BLaER1 treated with 17β-estradiol and CSF1 and Interleukin-3, amounts not matched to agents 10 nM and 100 nM (cell line): Measurements from ENCODE around the gene HNRNPA3.
"Not testable (repeated sequence)": the region's sequence is repeated elsewhere in the genome, so short reads cannot be mapped to it uniquely, and the experiment has no call there.

Experiments
- H3K27ac ChIP-seq, 11 experiments: shearing (Covaris generic); formaldehyde crosslinking; 2 replicates each; pipeline ENCODE4 v1.8.1; 2022
- H3K27me3 ChIP-seq, 11 experiments: shearing (Covaris generic); formaldehyde crosslinking; 2 replicates each; pipeline ENCODE4 v1.8.1; 2022
- H3K36me3 ChIP-seq, 11 experiments: shearing (Covaris generic); formaldehyde crosslinking; 2 replicates each; pipeline ENCODE4 v1.8.1; 2022
- H3K4me1 ChIP-seq, 10 experiments: shearing (Covaris generic); formaldehyde crosslinking; 2 replicates each; pipeline ENCODE4 v1.8.1; 2022
- H3K4me2 ChIP-seq, 11 experiments: shearing (Covaris generic); formaldehyde crosslinking; 2 replicates each; pipeline ENCODE4 v1.8.1; 2022
- H3K4me3 ChIP-seq, 10 experiments: shearing (Covaris generic); formaldehyde crosslinking; 2 replicates each; pipeline ENCODE4 v1.8.1; 2022
- H3K9ac ChIP-seq, 11 experiments: shearing (Covaris generic); formaldehyde crosslinking; 2 replicates each; pipeline ENCODE4 v1.8.1; 2022
- H3K9me3 ChIP-seq, 11 experiments: shearing (Covaris generic); formaldehyde crosslinking; replicated peaks in 1 of 11; 2 replicates each; pipeline ENCODE4 v1.8.1; 2022
- H4K20me1 ChIP-seq, 11 experiments: shearing (Covaris generic); formaldehyde crosslinking; 2 replicates each; pipeline ENCODE4 v1.8.1; 2022
- Cebpa-rat ChIP-seq, 11 experiments: shearing (Covaris generic); IDR thresholded peaks; 2 replicates each; pipeline ENCODE4 v1.8.1; 2022

Gene HNRNPA3

GRCh38 chr2:177184606-177185005, 28.0 kb upstream of the HNRNPA3 start:
- Histone ChIP-seq H3K4me3 (no peak overlapping the region), H3K27me3 (no peaks in the 10 kb centered on the region), H3K36me3 (no peaks in the 10 kb centered on the region), H3K9me3 (peaks cover 0 to 10% (median 0%) of the 10 kb centered on the region in 11 experiments; a peak in 1 of 22 replicates), H3K9ac (no peak overlapping the region), H3K4me1 (peaks cover 0 to 5% (median 0%) of the 10 kb centered on the region in 10 experiments; a peak in 1 of 20 replicates), H3K27ac (no peak overlapping the region), H3K4me2 (no peak overlapping the region), H4K20me1 (no peaks in the 10 kb centered on the region)
- no peak for TF ChIP-seq Cebpa-rat (IDR thresholded peaks at IDR 0.05)

DNA sequence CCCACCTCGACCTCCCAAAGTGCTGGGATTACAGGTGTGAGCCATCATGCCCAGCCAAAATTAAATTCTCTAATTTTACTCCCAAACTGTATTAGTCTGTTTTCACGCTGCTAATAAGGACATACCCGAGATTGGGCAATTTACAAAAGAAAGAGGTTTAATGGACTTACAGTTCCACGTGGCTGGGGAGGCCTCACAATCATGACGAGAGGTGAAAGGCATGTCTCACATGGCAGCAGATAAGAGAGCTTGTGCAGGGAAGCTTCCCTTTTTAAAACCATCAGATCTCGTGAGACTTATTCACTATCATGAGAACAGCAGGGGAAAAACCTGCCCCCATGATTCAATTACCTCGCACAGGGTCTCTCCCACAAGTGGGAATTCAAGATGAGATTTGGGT, 26.6 kb upstream of the HNRNPA3 start:
- H3K9ac ChIP-seq, H3K4me1 ChIP-seq, H3K27ac ChIP-seq, H3K36me3 ChIP-seq, H4K20me1 ChIP-seq, H3K4me3 ChIP-seq, H3K9me3 ChIP-seq, H3K4me2 ChIP-seq, H3K27me3 ChIP-seq: not testable (repeated sequence)

DNA sequence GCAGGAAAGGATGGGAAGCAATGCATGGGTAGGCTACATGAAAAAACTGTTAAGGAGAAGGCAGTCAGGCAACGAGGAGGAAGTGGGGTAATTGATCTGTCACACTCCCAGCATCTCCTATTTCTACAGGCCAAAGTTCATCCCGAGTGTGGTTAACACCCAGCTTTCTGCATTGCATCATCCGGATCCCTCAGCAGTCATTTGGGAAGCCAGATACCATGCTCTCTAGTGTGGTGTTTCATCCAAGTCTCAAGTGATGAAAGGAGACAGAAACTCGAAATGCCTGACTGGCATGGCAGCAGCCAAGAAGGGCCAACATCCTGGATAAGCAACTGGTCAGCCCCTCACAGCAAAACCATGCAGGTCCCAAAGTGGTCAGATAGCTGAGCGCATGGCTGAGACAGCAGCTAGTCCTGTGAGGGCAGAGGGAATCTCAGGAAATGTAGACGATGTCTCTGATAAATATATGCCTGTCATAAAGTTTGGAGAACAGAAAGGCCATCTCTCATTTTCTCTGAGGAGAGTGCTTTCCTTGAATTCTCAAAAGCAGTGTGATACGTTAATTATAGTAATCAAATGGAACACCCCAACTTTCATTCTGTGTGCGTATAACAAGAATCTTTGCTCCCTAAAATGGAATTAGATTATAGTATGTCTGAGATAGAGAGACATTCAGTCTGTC, 24.8 kb upstream of the HNRNPA3 start:
- Histone ChIP-seq H3K27ac (no peak overlapping the region), H3K4me2 (peak overlapping the region in 2 of 11 experiments; percentile 2 to 20; a peak in 1 of 22 replicates), H3K4me1 (peaks cover 0 to 5% (median 0%) of the 10 kb centered on the region in 10 experiments; a peak in 1 of 20 replicates)

GRCh38 chr2:177188482-177189469, 23.8 kb upstream of the HNRNPA3 start:
- H3K36me3 ChIP-seq = no peaks in the 10 kb centered on the region
- H3K9ac ChIP-seq = no peak overlapping the region
- no peaks in the 10 kb centered on the region for H4K20me1 ChIP-seq
- no peaks in the 10 kb centered on the region for H3K27me3 ChIP-seq
- H3K9me3 ChIP-seq = peaks cover 0 to 10% (median 0%) of the 10 kb centered on the region in 11 experiments; a peak in 1 of 22 replicates
- no peak overlapping the region for H3K4me2 ChIP-seq
- H3K4me1 ChIP-seq = peaks cover 0 to 5% (median 0%) of the 10 kb centered on the region in 10 experiments; a peak in 1 of 20 replicates
- no peak overlapping the region for H3K4me3 ChIP-seq
- H3K27ac ChIP-seq = no peak overlapping the region
- no peak for TF ChIP-seq Cebpa-rat (IDR thresholded peaks at IDR 0.05)

More for the DNA sequence above, 24.8 kb upstream of the HNRNPA3 start:
- Histone ChIP-seq H3K36me3 (no peaks in the 10 kb centered on the region), H3K9ac (no peak overlapping the region), H3K4me3 (no peak overlapping the region), H3K9me3 (peaks cover 0 to 10% (median 0%) of the 10 kb centered on the region in 11 experiments; a peak in 1 of 22 replicates), H4K20me1 (no peaks in the 10 kb centered on the region), H3K27me3 (no peaks in the 10 kb centered on the region)
- no peak for TF ChIP-seq Cebpa-rat (IDR thresholded peaks at IDR 0.05)

GRCh38 chr2:177190941-177191340, 21.7 kb upstream of the HNRNPA3 start:
- Histone ChIP-seq H3K9ac (no peak overlapping the region), H3K4me1 (peaks cover 0 to 5% (median 0%) of the 10 kb centered on the region in 10 experiments; a peak in 1 of 20 replicates), H4K20me1 (no peaks in the 10 kb centered on the region), H3K4me3 (no peak overlapping the region), H3K4me2 (no peak overlapping the region), H3K27me3 (no peaks in the 10 kb centered on the region), H3K9me3 (0 out of 22 replicates have a peak, but pooled peaks cover 0 to 5% (median 0%) of the 10 kb centered on the region in 11 experiments), H3K27ac (no peak overlapping the region), H3K36me3 (no peaks in the 10 kb centered on the region)
- TF ChIP-seq Cebpa-rat (IDR thresholded peaks at IDR 0.05) = no peak

GRCh38 chr2:177192788-177193187, 19.8 kb upstream of the HNRNPA3 start:
- H3K36me3 ChIP-seq = no peaks in the 10 kb centered on the region
- H3K27ac ChIP-seq = no peak overlapping the region
- H3K4me3 ChIP-seq = no peak overlapping the region
- no peak overlapping the region for H3K9ac ChIP-seq
- TF ChIP-seq Cebpa-rat (IDR thresholded peaks at IDR 0.05) = no peak
- H3K27me3 ChIP-seq = no peaks in the 10 kb centered on the region
- H3K4me1 ChIP-seq = peaks cover 0 to 1% (median 0%) of the 10 kb centered on the region in 10 experiments; a peak in 1 of 20 replicates
- no peaks in the 10 kb centered on the region for H4K20me1 ChIP-seq
- H3K4me2 ChIP-seq = no peak overlapping the region
- no peaks in the 10 kb centered on the region for H3K9me3 ChIP-seq

- Histone ChIP-seq H3K4me3 (no peak overlapping the region), H4K20me1 (no peaks in the 10 kb centered on the region), H3K36me3 (no peaks in the 10 kb centered on the region), H3K27ac (no peak overlapping the region), H3K27me3 (no peaks in the 10 kb centered on the region), H3K4me1 (no peaks in the 10 kb centered on the region), H3K4me2 (no peak overlapping the region), H3K9ac (no peak overlapping the region), H3K9me3 (no peaks in the 10 kb centered on the region)
- no peak for TF ChIP-seq Cebpa-rat (IDR thresholded peaks at IDR 0.05)
Observed at GRCh38 chr2:177193240-177193639, 19.4 kb upstream of the HNRNPA3 start.

DNA sequence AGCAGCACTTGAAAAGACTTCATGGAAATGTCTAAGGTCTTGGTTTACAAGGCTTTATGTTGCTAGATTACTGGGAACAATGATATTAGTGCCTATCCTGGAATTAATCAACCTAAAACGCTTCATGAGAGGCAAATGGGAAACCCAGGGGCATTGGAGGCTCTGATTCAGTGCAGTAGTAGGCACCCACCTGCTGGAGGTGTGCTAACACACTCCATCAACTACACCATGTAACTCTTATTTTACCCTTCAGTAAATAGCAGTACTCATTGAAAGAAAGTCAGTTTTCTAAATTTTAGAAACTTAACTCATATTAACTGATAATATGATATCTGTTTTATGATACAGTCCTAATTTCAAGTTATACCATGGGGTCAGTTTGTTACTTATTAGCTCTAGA, 17.4 kb upstream of the HNRNPA3 start:
- H3K4me2 ChIP-seq = no peak overlapping the region
- no peaks in the 10 kb centered on the region for H4K20me1 ChIP-seq
- H3K9ac ChIP-seq = no peak overlapping the region
- no peaks in the 10 kb centered on the region for H3K9me3 ChIP-seq
- H3K4me1 ChIP-seq = no peaks in the 10 kb centered on the region
- no peak overlapping the region for H3K27ac ChIP-seq
- H3K27me3 ChIP-seq = no peaks in the 10 kb centered on the region
- TF ChIP-seq Cebpa-rat (IDR thresholded peaks at IDR 0.05) = no peak
- H3K4me3 ChIP-seq = no peak overlapping the region
- no peaks in the 10 kb centered on the region for H3K36me3 ChIP-seq

DNA sequence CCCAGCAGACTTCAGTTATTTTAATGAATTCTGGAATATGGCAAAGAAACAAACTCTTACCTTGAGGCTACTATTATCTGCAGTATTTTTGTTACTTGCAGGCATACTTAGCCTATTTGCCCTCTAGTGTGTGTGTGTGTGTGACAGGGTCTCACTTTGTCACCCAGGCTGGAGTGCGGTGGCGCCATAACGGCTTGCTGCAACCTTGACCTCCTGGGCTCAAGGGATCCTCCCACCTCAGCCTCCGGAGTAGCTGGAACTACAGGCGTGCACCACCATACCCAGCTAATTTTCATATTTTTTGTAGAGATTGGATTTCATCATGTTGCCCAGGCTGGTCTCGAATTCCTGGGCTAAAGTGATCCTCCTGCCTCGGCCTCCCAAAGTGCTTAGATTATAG, 12.2 kb upstream of the HNRNPA3 start:
- H3K9ac ChIP-seq, H3K9me3 ChIP-seq, H3K4me1 ChIP-seq, H3K4me2 ChIP-seq, H3K27ac ChIP-seq, H3K4me3 ChIP-seq, H3K27me3 ChIP-seq, H3K36me3 ChIP-seq, H4K20me1 ChIP-seq: not testable (repeated sequence)
